ENCODE results near the gene STMN1. TPM values are rescaled to one million over a fixed set of nuclear protein-coding genes. Genes with fewer than 3 reads are reported as not detected.
A peak's percentile ranks its signal among the peaks of the same experiment; 100 is the strongest.

Gene STMN1
- total RNA-seq, 1 experiment from 2014 or later = 933 TPM

DNA sequence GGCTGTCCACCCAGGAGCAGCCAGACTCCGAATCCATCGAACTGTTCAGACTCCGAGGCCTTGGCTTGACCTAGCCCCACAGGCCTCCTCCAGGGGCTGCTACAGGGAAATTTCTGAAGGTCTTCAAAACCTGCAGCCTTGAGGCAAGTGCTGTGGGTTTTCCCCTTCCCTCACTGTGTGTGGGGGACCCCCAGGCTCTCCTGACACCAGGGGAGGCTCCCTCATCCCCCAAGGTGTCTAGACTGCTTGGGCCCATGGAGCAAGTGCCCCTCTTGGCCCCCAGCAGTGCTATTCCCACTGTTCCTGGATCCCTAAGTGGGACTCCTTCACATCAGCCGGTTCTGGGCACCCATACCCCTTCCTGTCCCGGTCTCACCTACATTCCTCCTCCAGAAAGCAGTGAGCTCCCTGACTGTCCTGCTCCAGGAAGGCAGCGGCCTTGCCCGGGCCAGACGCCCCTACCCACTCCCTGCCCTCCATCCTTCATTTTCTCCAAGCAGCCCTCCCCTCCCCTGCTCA lies 31.5 kb downstream of the STMN1 start:
- peaks cover 7% of the 10 kb centered on the region for H3K4me1 ChIP-seq (ENCODE audit: insufficient read depth, low read length, poor library complexity, severe bottlenecking)
- BruUV-seq (replicated peaks) = no TSS peak
- no peaks in the 10 kb centered on the region for H3K9me3 ChIP-seq (ENCODE audit: low read depth, low read length, poor library complexity, severe bottlenecking)
- no peak for DNase-seq (ENCODE audit: low spot score)
- CTCF ChIA-PET = no interaction called here
- H3K27ac ChIP-seq (ENCODE audit: low read depth, low read length, poor library complexity, severe bottlenecking) = no peak overlapping the region
- TF ChIP-seq EZH2 (IDR thresholded peaks at IDR 0.05; ENCODE audit: borderline replicate concordance, low read depth, low read length, poor library complexity, severe bottlenecking) = no peak
- TF ChIP-seq, protein P1, sequence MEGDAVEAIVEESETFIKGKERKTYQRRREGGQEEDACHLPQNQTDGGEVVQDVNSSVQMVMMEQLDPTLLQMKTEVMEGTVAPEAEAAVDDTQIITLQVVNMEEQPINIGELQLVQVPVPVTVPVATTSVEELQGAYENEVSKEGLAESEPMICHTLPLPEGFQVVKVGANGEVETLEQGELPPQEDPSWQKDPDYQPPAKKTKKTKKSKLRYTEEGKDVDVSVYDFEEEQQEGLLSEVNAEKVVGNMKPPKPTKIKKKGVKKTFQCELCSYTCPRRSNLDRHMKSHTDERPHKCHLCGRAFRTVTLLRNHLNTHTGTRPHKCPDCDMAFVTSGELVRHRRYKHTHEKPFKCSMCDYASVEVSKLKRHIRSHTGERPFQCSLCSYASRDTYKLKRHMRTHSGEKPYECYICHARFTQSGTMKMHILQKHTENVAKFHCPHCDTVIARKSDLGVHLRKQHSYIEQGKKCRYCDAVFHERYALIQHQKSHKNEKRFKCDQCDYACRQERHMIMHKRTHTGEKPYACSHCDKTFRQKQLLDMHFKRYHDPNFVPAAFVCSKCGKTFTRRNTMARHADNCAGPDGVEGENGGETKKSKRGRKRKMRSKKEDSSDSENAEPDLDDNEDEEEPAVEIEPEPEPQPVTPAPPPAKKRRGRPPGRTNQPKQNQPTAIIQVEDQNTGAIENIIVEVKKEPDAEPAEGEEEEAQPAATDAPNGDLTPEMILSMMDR (conservative IDR thresholded peaks at IDR 0.05; ENCODE audit: low read depth, low read length) = no peak
- peak overlapping the region; percentile 54 for H3K4me3 ChIP-seq (ENCODE audit: low read depth, low read length, poor library complexity, severe bottlenecking)
- POLR2A ChIA-PET (ENCODE audit: low non-redundant PET) = interaction anchor here (0.6 kb wide), 1 partner anchor 55 kb away, joined by 3 read pairs; the partner anchor contains the start of gene MTFR1L
- no peaks in the 10 kb centered on the region for H3K36me3 ChIP-seq (ENCODE audit: insufficient read depth, low read length, poor library complexity, severe bottlenecking)
- intact Hi-C loops (cut with micrococcal nuclease; ENCODE audit: unreplicated experiment) = no loop called here
- H3K27me3 ChIP-seq (replicated peaks; ENCODE audit: insufficient read depth, low read depth, low read length, poor library complexity) = no peaks in the 10 kb centered on the region

DNA sequence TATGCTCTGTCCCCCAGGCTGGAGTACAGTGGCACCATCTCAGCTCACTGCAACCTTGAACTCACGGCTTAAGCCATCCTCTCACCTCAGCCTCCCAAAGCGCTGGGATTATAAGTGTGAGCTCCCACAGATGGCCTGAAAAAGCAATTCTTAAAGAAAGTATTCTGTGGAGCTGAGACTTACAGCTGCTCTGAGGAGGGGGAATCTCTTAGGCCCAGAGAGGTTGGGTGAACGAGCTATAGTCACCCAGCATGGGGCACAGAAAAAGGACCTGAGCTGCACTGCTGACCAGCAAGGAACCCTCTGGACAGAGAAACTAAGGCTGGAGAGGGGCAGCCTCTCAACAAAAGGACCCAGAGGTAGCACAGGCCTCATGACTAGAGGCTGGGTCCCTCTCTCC lies 32.0 kb downstream of the STMN1 start:
- TF ChIP-seq EZH2 (IDR thresholded peaks at IDR 0.05; ENCODE audit: borderline replicate concordance, low read depth, low read length, poor library complexity, severe bottlenecking) = no peak
- H3K9me3 ChIP-seq (ENCODE audit: low read depth, low read length, poor library complexity, severe bottlenecking) = no peaks in the 10 kb centered on the region
- POLR2A ChIA-PET (ENCODE audit: low non-redundant PET) = no interaction called here
- no peaks in the 10 kb centered on the region for H3K36me3 ChIP-seq (ENCODE audit: insufficient read depth, low read length, poor library complexity, severe bottlenecking)
- BruUV-seq (replicated peaks) = no TSS peak
- CTCF ChIA-PET = no interaction called here
- H3K4me3 ChIP-seq (ENCODE audit: low read depth, low read length, poor library complexity, severe bottlenecking) = no peak overlapping the region
- H3K27ac ChIP-seq (ENCODE audit: low read depth, low read length, poor library complexity, severe bottlenecking) = no peak overlapping the region
- no peak for DNase-seq (ENCODE audit: low spot score)
- intact Hi-C loops (cut with micrococcal nuclease; ENCODE audit: unreplicated experiment) = no loop called here
- H3K4me1 ChIP-seq (ENCODE audit: insufficient read depth, low read length, poor library complexity, severe bottlenecking) = peaks cover 7% of the 10 kb centered on the region
- no peaks in the 10 kb centered on the region for H3K27me3 ChIP-seq (replicated peaks; ENCODE audit: insufficient read depth, low read depth, low read length, poor library complexity)

- no peak overlapping the region for H3K27ac ChIP-seq (ENCODE audit: low read depth, low read length, poor library complexity, severe bottlenecking)
- CTCF ChIA-PET = no interaction called here
- BruUV-seq (replicated peaks) = no TSS peak
- no peaks in the 10 kb centered on the region for H3K9me3 ChIP-seq (ENCODE audit: low read depth, low read length, poor library complexity, severe bottlenecking)
- TF ChIP-seq, protein P1 (conservative IDR thresholded peaks at IDR 0.05; ENCODE audit: low read depth, low read length) = no peak
- TF ChIP-seq EZH2 (IDR thresholded peaks at IDR 0.05; ENCODE audit: borderline replicate concordance, low read depth, low read length, poor library complexity, severe bottlenecking) = no peak
- no peak for DNase-seq (ENCODE audit: low spot score)
- POLR2A ChIA-PET (ENCODE audit: low non-redundant PET) = no interaction called here
- no peaks in the 10 kb centered on the region for H3K36me3 ChIP-seq (ENCODE audit: insufficient read depth, low read length, poor library complexity, severe bottlenecking)
- H3K4me1 ChIP-seq (ENCODE audit: insufficient read depth, low read length, poor library complexity, severe bottlenecking) = peaks cover 7% of the 10 kb centered on the region
- no peaks in the 10 kb centered on the region for H3K27me3 ChIP-seq (replicated peaks; ENCODE audit: insufficient read depth, low read depth, low read length, poor library complexity)
- intact Hi-C loops (cut with micrococcal nuclease; ENCODE audit: unreplicated experiment) = no loop called here
- H3K4me3 ChIP-seq (ENCODE audit: low read depth, low read length, poor library complexity, severe bottlenecking) = no peak overlapping the region
Observed at GRCh38 chr1:25873120-25873519, 33.1 kb downstream of the STMN1 start.

GRCh38 chr1:25872713-25873112 lies 33.5 kb downstream of the STMN1 start:
- no peak overlapping the region for H3K27ac ChIP-seq (ENCODE audit: low read depth, low read length, poor library complexity, severe bottlenecking)
- no peak overlapping the region for H3K4me3 ChIP-seq (ENCODE audit: low read depth, low read length, poor library complexity, severe bottlenecking)
- H3K27me3 ChIP-seq (replicated peaks; ENCODE audit: insufficient read depth, low read depth, low read length, poor library complexity) = no peaks in the 10 kb centered on the region
- DNase-seq (ENCODE audit: low spot score) = no peak
- intact Hi-C loops (cut with micrococcal nuclease; ENCODE audit: unreplicated experiment) = no loop called here
- no peaks in the 10 kb centered on the region for H3K36me3 ChIP-seq (ENCODE audit: insufficient read depth, low read length, poor library complexity, severe bottlenecking)
- ChIA-PET CTCF (no interaction called here), POLR2A (ENCODE audit: low non-redundant PET) (no interaction called here)
- TF ChIP-seq EZH2 (IDR thresholded peaks at IDR 0.05; ENCODE audit: borderline replicate concordance, low read depth, low read length, poor library complexity, severe bottlenecking) = no peak
- TF ChIP-seq, protein P1 (conservative IDR thresholded peaks at IDR 0.05; ENCODE audit: low read depth, low read length) = no peak
- no peaks in the 10 kb centered on the region for H3K9me3 ChIP-seq (ENCODE audit: low read depth, low read length, poor library complexity, severe bottlenecking)
- H3K4me1 ChIP-seq (ENCODE audit: insufficient read depth, low read length, poor library complexity, severe bottlenecking) = peaks cover 7% of the 10 kb centered on the region
- no TSS peak for BruUV-seq (replicated peaks)
